NCI-H774 (cell line): ENCODE data around the gene EMP1.
A peak's percentile ranks its signal among the peaks of the same experiment; 100 is the strongest.

Experiments used
- DNase-seq: peaks from one replicate; lab custom pipeline; 2025; lab: John Stamatoyannopoulos, UW

EMP1 gene

DNA sequence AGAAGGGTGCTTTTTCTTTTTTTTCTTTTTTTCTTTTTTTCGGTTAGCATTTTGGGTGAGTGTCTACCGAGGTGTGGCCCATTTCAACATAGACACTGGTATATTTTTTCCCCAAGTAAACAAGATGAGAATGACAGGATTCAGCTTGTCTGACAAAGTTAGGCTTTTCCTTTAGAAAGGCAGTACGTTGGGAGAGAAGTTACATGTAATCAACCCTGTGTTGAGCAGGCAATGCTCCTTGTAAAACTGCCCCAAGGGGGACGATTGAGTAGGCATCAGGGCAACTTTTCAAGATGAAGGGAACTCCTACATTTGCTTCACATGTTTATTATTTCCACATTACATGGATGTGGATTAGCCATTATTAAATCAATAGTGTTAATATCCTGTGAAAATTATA is 1.7 kb downstream of the EMP1 start:
- no peak for DNase-seq

GRCh38 chr12:13198876-13199275 is 2.4 kb downstream of the EMP1 start:
- DNase-seq: no peak

DNA sequence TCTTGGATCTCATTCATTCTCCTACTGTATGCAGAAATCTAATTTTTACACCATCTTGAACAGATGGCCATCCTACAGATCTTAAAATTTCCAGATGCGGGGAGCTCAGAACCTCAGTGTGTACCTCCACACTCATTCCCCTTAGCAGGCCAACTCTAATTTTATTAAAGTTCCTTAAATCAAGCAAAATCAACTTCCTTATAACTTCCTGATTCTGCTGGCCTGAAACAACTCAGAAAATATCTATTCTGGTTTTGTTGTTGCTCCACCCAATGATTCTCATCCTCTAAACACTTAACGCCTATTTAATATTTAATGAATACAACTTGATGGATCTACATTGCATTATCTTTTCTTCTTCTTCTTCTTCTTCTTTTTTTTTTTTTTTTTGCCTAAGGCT is 3.1 kb downstream of the EMP1 start:
- no peak for DNase-seq

DNA sequence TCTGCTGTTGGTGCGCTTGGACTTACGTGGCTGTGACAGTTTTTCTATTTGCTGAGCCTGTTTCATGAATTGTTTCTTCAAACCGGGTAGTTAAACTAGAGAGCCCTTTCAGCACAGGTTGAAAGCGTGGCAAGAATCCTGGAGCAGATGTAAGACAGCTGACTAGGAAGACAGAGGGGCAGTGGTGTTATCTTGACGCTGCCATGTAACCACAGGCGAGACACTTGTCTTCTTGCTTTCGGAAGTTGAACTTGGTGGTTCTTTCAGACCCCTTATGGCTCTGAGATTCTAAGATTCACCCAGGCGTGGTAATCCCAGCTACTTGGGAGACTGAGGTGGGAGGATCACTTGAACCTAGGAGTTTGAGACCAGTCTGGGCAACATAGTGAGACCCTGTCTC is 4.3 kb downstream of the EMP1 start:
- no peak for DNase-seq

DNA sequence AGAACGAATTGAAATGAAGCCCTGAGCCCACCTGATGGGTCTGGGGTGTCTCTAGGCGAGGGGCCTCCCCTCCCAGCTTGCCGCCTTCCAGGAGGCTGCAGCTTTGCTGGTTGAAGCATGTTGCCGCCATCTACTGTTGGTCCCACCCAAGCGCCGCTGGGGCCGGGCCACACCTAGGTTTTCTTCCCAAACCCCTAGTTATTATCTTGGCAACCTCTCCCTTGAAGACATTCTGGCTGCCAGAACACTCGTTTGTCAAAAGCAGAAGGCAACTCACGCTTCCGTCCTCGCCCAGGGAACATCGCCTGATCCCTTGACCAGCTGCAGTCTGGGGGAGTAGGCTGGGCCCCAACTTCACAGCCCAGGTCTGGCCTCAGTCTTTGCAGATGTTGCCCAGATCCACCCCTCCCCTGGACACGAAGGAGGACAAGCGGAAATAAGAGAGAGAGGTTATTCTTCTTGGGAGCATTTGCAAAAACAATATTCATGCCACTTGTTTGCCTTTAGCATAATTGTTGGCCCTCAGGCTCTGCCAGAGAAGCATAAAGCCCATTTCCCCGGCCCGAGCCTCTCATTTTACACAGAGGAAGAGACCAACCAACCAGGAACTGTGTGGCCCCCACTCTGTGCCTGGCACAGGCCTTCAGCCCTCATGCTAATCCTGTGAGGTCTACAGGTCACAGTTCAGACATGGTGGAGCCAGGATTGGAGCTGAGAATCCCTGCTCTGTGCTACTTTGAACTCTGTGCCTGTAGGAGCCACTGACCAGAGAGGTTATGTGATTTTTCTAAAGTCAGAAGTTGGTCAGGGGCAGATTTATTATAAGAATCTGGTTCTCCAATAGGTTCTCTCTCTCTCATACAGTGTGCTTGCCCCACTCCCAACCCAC is 6.8 kb downstream of the EMP1 start:
- no peak for DNase-seq

- DNase-seq: no peak
These were observed 7.9 kb downstream of the EMP1 start for GRCh38 chr12:13204428-13204827.

GRCh38 chr12:13205809-13206559 is 9.5 kb downstream of the EMP1 start:
- DNase-seq: no peak

DNA sequence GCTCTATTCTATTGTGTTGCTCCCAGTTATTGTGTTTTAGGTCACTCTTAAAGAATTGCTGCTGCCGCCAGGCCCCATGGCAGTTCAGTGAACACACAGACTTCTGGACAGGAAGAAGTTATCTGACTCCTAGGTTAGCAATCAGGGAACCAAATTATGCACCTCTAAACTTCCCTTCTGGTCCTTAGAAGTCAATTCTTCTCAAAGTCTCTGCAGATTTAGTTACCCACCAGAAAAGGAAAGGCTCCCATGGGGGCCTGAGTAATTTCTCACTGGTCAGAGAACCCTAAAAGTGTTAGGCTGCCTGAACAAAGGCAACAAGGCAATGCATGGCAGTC is 10.0 kb downstream of the EMP1 start:
- DNase-seq: no peak

GRCh38 chr12:13208533-13209435 is 12.3 kb downstream of the EMP1 start:
- no peak for DNase-seq

DNA sequence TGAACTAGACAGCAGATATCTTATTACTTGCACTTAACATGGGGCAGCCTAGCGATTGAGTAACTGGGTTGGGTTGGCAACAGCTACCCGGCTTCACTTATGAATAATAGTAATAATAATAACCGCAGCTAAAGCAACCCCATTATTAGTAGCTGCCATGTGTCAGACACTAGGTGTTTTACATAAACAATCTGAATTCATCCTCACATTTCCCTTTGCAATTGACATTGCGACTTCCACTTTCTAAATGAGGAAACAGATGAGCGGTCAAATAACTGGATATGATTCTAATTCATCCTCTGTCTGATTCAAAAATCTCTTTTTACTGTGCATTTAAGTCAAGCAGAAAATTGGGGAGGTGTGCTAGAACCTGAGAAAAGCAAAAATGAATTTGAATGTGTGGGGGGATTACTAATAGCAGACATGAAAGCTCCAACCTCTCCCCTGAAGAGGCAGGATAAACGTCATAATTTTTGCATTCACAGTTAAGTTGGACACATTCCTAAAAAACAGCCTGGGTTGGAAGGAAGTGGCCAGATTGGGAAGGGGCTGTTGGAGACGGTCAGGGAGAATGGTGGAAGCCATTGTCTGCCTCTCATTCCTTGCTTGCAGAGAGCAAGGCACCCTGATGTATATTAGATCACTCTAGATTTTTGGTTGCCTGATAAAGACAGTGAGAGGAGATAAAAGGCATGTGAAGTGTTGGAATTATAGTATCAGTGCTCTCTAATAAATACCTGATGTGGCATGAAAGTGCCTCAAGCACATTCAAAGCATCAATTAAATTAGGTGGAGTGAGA is 13.1 kb downstream of the EMP1 start:
- DNase-seq: no peak

DNA sequence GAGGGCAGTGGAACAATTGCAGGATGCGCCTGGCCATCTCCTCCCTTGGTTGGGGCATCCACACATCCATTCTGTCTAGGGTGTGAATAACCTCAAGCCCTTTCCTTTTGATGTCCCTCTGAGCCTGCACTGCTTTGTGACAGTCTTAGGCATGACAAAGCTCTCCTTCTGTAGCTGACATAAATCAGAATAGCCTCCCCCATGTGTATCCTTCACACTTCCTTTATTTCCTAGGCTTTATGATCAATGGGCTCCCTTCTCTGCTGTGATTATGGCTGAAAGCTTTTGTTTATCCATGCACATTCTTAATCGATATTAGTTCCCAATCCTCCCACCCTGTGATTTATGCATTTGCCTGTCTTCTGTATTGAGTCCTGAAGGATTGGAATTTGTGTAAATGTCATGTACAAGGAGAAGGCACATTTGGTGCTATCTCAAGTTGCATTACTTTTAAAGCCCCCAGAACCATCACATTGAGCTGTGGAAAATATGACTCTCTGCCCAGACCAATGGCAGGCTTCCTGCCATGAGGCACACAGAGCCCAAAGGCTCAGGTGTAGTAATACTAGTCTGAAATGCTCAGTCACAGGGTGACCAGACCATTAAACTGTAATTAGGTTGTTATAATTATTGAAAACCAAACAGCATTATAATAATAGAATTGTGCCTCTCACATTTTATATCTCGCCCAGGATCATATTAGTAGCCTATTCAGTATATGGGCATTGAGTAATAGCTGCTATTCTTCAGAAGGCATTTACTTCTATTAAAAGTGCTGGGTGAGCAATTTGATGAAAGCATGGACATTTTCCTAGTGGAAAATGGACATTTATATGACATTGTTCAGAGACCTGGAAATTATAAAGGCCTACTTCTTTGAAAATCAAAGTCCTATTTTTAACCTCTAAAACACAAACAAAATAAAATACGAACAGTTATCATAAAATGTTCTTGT is 14.0 kb downstream of the EMP1 start:
- no peak for DNase-seq

- no peak for DNase-seq
These were observed 14.8 kb downstream of the EMP1 start for GRCh38 chr12:13211191-13211858.

GRCh38 chr12:13211859-13212664 is 15.5 kb downstream of the EMP1 start:
- DNase-seq: peak; percentile 29

DNA sequence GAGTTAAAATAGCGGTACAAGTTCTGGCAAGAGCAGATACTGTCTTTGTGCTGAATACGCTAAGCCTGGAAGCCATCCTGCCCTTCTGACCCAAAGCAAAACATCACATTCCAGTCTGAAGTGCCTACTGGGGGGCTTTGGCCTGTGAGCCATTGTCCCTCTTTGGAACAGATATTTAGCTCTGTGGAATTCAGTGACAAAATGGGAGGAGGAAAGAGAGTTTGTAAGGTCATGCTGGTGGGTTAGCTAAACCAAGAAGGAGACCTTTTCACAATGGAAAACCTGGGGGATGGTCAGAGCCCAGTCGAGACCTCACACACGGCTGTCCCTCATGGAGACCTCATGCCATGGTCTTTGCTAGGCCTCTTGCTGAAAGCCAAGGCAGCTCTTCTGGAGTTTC is 18.5 kb downstream of the EMP1 start:
- DNase-seq: no peak

GRCh38 chr12:13218641-13219040 is 22.1 kb downstream of the EMP1 start:
- DNase-seq: no peak

DNA sequence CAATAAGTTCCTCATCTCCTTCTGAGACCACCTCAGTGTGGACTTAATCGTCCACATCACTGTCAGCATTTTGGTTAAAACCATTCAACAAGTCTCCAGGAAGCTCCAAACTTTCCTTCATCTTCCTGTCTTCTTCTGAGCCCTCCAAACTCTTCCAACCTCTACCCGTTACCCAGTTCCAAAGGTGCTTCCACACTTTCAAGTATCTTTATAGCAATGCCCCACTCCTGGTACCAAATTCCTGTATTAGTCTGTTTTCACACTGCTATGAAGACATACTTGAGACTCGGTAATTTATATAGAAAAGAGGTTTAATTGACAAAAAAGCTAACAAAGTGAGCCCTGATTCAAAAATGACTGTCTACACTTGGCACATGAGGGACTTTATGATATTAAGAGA is 22.8 kb downstream of the EMP1 start:
- no peak for DNase-seq

DNA sequence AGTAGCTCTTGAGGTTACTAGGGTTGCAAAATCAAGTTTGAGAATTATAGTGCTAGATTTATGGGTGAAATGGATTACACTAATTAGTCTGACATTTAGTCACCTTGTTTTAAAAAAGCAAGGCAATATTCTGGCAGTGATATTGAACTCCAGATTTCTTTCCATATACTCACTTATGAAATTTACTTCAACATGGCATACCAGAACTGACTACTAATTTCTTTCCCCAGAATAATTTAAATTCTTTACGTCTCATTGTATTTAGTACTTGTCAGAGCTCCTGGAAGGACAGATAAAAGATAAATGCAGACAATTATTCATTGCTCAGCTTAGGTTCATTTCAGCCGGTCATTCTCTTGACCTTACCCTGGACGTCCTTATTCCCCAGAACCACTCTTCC is 24.3 kb downstream of the EMP1 start:
- no peak for DNase-seq

- DNase-seq: no peak
These were observed 25.6 kb downstream of the EMP1 start for GRCh38 chr12:13222076-13222475.

- no peak for DNase-seq
These were observed 26.8 kb downstream of the EMP1 start for GRCh38 chr12:13223179-13223804.
